ENCODE measurements around the gene KRT5.

- TF ChIP-seq, protein P1, sequence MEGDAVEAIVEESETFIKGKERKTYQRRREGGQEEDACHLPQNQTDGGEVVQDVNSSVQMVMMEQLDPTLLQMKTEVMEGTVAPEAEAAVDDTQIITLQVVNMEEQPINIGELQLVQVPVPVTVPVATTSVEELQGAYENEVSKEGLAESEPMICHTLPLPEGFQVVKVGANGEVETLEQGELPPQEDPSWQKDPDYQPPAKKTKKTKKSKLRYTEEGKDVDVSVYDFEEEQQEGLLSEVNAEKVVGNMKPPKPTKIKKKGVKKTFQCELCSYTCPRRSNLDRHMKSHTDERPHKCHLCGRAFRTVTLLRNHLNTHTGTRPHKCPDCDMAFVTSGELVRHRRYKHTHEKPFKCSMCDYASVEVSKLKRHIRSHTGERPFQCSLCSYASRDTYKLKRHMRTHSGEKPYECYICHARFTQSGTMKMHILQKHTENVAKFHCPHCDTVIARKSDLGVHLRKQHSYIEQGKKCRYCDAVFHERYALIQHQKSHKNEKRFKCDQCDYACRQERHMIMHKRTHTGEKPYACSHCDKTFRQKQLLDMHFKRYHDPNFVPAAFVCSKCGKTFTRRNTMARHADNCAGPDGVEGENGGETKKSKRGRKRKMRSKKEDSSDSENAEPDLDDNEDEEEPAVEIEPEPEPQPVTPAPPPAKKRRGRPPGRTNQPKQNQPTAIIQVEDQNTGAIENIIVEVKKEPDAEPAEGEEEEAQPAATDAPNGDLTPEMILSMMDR (IDR thresholded peaks at IDR 0.05) = no peak
- no peak for TF ChIP-seq EP300 (IDR thresholded peaks at IDR 0.05)
Measured at GRCh38 chr12:52568111-52568510, 47.9 kb upstream of the KRT5 start.

All from suprapubic skin (tissue), 3 donors.